ENCODE data around the gene PCDHGA10.

- no peak for TF ChIP-seq POLR2A (IDR thresholded peaks at IDR 0.05)
- TF ChIP-seq CTCF (IDR thresholded peaks at IDR 0.05): no peak
Measured at GRCh38 chr5:141371572-141372475, 41.0 kb upstream of the PCDHGA10 start.
